Hepatocyte (in vitro differentiated cells): ENCODE data around the gene SMIM34.
"Not testable (repeated sequence)": the region's sequence is repeated elsewhere in the genome, so short reads cannot be mapped to it uniquely, and the experiment has no call there.

ENCODE experiments used
- EZH2 ChIP-seq: fragments of 200-600 bp; sonication (generic); IDR thresholded peaks from 2 replicates; pipeline ENCODE4 v1.6.1; 2016; ENCODE audit warnings: antibody characterized with exemption, mild to moderate bottlenecking, borderline replicate concordance
- EZH2phosphoT487 ChIP-seq: fragments of 200-600 bp; sonication (generic); IDR thresholded peaks from one replicate; pipeline ENCODE4 v1.6.1; 2018; ENCODE audit warnings: antibody characterized with exemption, mild to moderate bottlenecking, low read depth, moderate library complexity; ENCODE audit not compliant: unreplicated experiment, severe bottlenecking
- TF ChIP-seq, protein P1 (sequence below): fragments of 200-600 bp; sonication (generic); IDR thresholded peaks from 2 replicates; pipeline ENCODE4 v1.5.1; 2016; ENCODE audit warnings: antibody characterized with exemption, mild to moderate bottlenecking; ENCODE audit not compliant: poor library complexity

DNA sequence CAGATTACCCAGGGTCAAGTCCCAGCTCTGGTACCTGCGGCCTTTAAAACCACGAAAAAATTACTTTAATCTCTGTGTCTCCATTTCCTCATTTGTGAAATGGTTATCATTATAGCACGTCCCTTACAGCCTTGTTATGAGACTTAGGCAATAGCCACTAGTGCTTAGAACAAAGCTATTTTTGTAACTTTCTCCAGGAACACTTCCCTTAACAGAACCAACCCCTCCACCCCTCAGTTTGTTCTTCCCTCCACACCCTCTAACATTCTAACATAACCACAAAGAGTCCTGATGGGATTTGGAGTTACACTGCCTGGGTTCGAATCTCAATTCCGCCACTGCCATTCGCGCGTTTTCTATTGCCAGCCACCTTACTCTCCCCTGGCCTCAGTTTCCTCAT is 49.3 kb downstream of the SMIM34 start:
- TF ChIP-seq, protein P1, sequence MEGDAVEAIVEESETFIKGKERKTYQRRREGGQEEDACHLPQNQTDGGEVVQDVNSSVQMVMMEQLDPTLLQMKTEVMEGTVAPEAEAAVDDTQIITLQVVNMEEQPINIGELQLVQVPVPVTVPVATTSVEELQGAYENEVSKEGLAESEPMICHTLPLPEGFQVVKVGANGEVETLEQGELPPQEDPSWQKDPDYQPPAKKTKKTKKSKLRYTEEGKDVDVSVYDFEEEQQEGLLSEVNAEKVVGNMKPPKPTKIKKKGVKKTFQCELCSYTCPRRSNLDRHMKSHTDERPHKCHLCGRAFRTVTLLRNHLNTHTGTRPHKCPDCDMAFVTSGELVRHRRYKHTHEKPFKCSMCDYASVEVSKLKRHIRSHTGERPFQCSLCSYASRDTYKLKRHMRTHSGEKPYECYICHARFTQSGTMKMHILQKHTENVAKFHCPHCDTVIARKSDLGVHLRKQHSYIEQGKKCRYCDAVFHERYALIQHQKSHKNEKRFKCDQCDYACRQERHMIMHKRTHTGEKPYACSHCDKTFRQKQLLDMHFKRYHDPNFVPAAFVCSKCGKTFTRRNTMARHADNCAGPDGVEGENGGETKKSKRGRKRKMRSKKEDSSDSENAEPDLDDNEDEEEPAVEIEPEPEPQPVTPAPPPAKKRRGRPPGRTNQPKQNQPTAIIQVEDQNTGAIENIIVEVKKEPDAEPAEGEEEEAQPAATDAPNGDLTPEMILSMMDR, result not testable (repeated sequence)
- not testable (repeated sequence) for TF ChIP-seq EZH2, EZH2phosphoT487
